Thyroid gland (tissue), 4 donors: ENCODE measurements around the gene SPINK7. TPM values are rescaled to one million over a fixed set of nuclear protein-coding genes. Genes with fewer than 3 reads are reported as not detected.

Experiments
- DNase-seq, 2 donors: peaks; one replicate each; pipeline ENCODE4 v3.0.0-alpha.2; 2019
- H3K27ac ChIP-seq, 3 donors: fragments of 200-600 bp; sonication (generic); 1 replicate in 2 of 3; 2 replicates in 1 of 3; pipeline ENCODE4 v1.5.1; 2016 to 2019; ENCODE audit warnings: mild to moderate bottlenecking in 1 of 3, moderate library complexity in 1 of 3
- H3K27me3 ChIP-seq: fragments of 200-600 bp; sonication (generic); one replicate; pipeline ENCODE4 v1.5.1; 2019
- H3K36me3 ChIP-seq, 2 donors: fragments of 200-600 bp; sonication (generic); one replicate each; pipeline ENCODE4 v1.5.1; 2016 to 2019
- H3K4me1 ChIP-seq, 2 donors: fragments of 200-600 bp; sonication (generic); one replicate each; pipeline ENCODE4 v1.5.1; 2017 to 2019
- H3K4me3 ChIP-seq, 3 donors: fragments of 200-600 bp; sonication (generic); replicated peaks in 1 of 3; 1 replicate in 2 of 3; 2 replicates in 1 of 3; pipeline ENCODE4 v1.5.1; 2016; ENCODE audit warnings: mild to moderate bottlenecking in 1 of 3
- H3K9me3 ChIP-seq: fragments of 200-600 bp; sonication (generic); one replicate; pipeline ENCODE4 v1.5.1; 2017
- CTCF ChIP-seq, 6 experiments: fragments of 200-600 bp in 3 of 6; fragments of 450-650 bp in 3 of 6; sonication (generic) in 3 of 6; IDR thresholded peaks; one replicate each; pipeline ENCODE4 v1.5.1; 2016 to 2019; ENCODE audit warnings: antibody characterized with exemption in 6 of 6, mild to moderate bottlenecking in 2 of 6, inconsistent platforms in 1 of 6, moderate library complexity in 1 of 6
- POLR2A ChIP-seq, 2 donors: fragments of 450-650 bp; IDR thresholded peaks; one replicate each; pipeline ENCODE4 v1.6.1; 2017; ENCODE audit warnings: antibody characterized with exemption in 2 of 2, mild to moderate bottlenecking in 2 of 2, moderate library complexity in 1 of 2
- WGBS, 2 donors: methylation state at CpG; one replicate each; pipeline ENCODE4 v1.1.5; 2017; 5-methylcytosine and 5-hydroxymethylcytosine counted together
- intact Hi-C: fragments of 100-400 bp; cut with DNase I; formaldehyde crosslinking; loops from one replicate; pipeline ENCODE4 v1.15.1; 2023
- total RNA-seq, 4 donors: library from RNA; depleted of rRNA; stranded (reverse); fragments of >200 nt; gene quantifications; one replicate each; pipeline ENCODE4 v1.2.3, GENCODE V29; 2016

Gene SPINK7
- total RNA-seq, 4 donors from 2014 or later, result not detected

- Histone ChIP-seq H3K4me1 (peaks cover 0 to 4% of the 10 kb centered on the region in 2 donors), H3K36me3 (no peaks in the 10 kb centered on the region), H3K27ac (no peak overlapping the region), H3K27me3 (no peaks in the 10 kb centered on the region), H3K9me3 (no peaks in the 10 kb centered on the region), H3K4me3 (no peak overlapping the region)
- WGBS, 2 donors, result 81 to 84% methylated on average over 7 of the region's 7 CpGs
- TF ChIP-seq POLR2A (IDR thresholded peaks at IDR 0.05) (no peak), CTCF (IDR thresholded peaks at IDR 0.05) (no peak)
- intact Hi-C loops, result no loop called here
- no peak for DNase-seq
These were observed 31.6 kb downstream of the SPINK7 start for GRCh38 chr5:148343603-148344487.

DNA sequence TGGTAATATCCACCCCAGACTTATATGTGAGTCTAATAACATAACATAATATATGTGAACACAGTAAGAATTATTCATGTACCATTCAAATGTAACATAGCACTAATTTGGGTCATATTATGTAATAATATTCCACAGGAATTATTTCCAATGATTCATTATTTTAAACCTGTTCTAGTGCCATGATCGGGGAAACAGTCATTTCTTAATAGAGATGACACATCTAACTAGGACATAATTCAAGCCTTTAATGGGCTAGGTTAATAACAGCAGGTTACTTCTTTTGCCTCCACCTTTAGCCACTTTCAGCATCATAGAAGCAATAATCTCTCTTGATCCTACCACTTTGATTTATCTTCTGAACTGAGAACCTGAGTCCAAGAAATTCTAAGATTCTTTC, 35.5 kb downstream of the SPINK7 start:
- H3K36me3 ChIP-seq, result no peaks in the 10 kb centered on the region
- intact Hi-C loops, result no loop called here
- H3K27me3 ChIP-seq, result no peaks in the 10 kb centered on the region
- H3K9me3 ChIP-seq, result no peaks in the 10 kb centered on the region
- no peak overlapping the region for H3K27ac ChIP-seq
- no peak overlapping the region for H3K4me3 ChIP-seq
- peaks cover 0 to 4% of the 10 kb centered on the region in 2 donors for H3K4me1 ChIP-seq
- 89 to 95% methylated on average over 1 of the region's 1 CpG for WGBS, 2 donors
- TF ChIP-seq POLR2A (IDR thresholded peaks at IDR 0.05) (no peak), CTCF (IDR thresholded peaks at IDR 0.05) (no peak)
- DNase-seq, result no peak

GRCh38 chr5:148352696-148353095, 40.5 kb downstream of the SPINK7 start:
- TF ChIP-seq POLR2A (IDR thresholded peaks at IDR 0.05) (no peak), CTCF (IDR thresholded peaks at IDR 0.05) (no peak)
- Histone ChIP-seq H3K36me3 (no peaks in the 10 kb centered on the region), H3K4me3 (no peak overlapping the region), H3K27ac (no peak overlapping the region), H3K9me3 (no peaks in the 10 kb centered on the region), H3K27me3 (no peaks in the 10 kb centered on the region), H3K4me1 (no peaks in the 10 kb centered on the region)
- intact Hi-C loops, result no loop called here
- no peak for DNase-seq
- WGBS, 2 donors, result 94 to 97% methylated on average over 1 of the region's 1 CpG

GRCh38 chr5:148353634-148354033, 41.4 kb downstream of the SPINK7 start:
- no peak for DNase-seq
- H3K27ac ChIP-seq, result no peak overlapping the region
- no peaks in the 10 kb centered on the region for H3K9me3 ChIP-seq
- H3K4me3 ChIP-seq, result no peak overlapping the region
- intact Hi-C loops, result no loop called here
- no peaks in the 10 kb centered on the region for H3K27me3 ChIP-seq
- H3K36me3 ChIP-seq, result no peaks in the 10 kb centered on the region
- WGBS, 2 donors, result 96 to 97% methylated on average over 2 of the region's 2 CpGs
- no peaks in the 10 kb centered on the region for H3K4me1 ChIP-seq
- TF ChIP-seq CTCF (IDR thresholded peaks at IDR 0.05) (no peak), POLR2A (IDR thresholded peaks at IDR 0.05) (no peak)

DNA sequence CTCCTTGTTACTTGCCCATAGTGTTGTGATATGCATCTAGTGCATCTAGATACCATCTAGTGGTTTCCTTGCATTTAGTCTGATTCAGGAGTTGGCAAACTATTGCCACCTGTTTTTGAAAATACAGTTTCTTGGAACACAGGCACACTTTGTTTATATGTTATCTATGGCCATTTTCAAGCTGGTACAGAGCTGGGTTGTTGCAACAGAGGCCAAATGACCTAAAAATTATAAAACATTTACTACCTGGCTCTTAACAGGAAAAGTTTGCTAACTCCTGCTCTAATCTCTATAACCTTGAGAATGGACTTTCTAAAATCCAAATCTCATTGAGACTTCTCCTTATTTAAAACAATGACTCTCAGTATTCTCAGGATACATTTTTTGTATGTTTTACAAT, 52.1 kb downstream of the SPINK7 start:
- no peak for DNase-seq
- Histone ChIP-seq H3K27ac (no peak overlapping the region), H3K9me3 (no peaks in the 10 kb centered on the region), H3K27me3 (no peaks in the 10 kb centered on the region), H3K4me1 (no peaks in the 10 kb centered on the region), H3K4me3 (no peak overlapping the region), H3K36me3 (no peaks in the 10 kb centered on the region)
- intact Hi-C loops, result no loop called here
- TF ChIP-seq CTCF (IDR thresholded peaks at IDR 0.05), result no peak
- no peak for TF ChIP-seq POLR2A (IDR thresholded peaks at IDR 0.05)
